HUES48 (cell line): ENCODE data around the gene PER3.
"Not testable (repeated sequence)": the region's sequence is repeated elsewhere in the genome, so short reads cannot be mapped to it uniquely, and the experiment has no call there.

ENCODE experiments used
- H3K27ac ChIP-seq: one replicate; pipeline ENCODE4 v1.7.0; 2013; ENCODE audit warnings: low read depth, low read length, inconsistent platforms
- H3K27me3 ChIP-seq: 2 replicates; pipeline ENCODE4 v1.6.1; 2013; ENCODE audit warnings: mild to moderate bottlenecking, low read length; ENCODE audit not compliant: control insufficient read depth, insufficient read depth
- H3K36me3 ChIP-seq: 2 replicates; pipeline ENCODE4 v1.6.1; 2013; ENCODE audit warnings: low read length; ENCODE audit not compliant: control insufficient read depth, insufficient read depth
- H3K4me1 ChIP-seq: 2 replicates; pipeline ENCODE4 v1.6.1; 2013; ENCODE audit warnings: mild to moderate bottlenecking, low read length; ENCODE audit not compliant: control insufficient read depth, insufficient read depth
- H3K4me3 ChIP-seq: 2 replicates; pipeline ENCODE4 v1.5.1; 2013; ENCODE audit warnings: mild to moderate bottlenecking, low read depth, low read length
- H3K9ac ChIP-seq: 2 replicates; pipeline ENCODE4 v1.6.1; 2013; ENCODE audit warnings: mild to moderate bottlenecking, low read depth, low read length, moderate library complexity
- H3K9me3 ChIP-seq: 2 replicates; pipeline ENCODE4 v1.6.1; 2013; ENCODE audit warnings: low read length; ENCODE audit not compliant: control insufficient read depth, insufficient read depth

Gene PER3

GRCh38 chr1:7780976-7781375, 3.1 kb upstream of the PER3 start:
- no peak overlapping the region for H3K4me3 ChIP-seq
- H3K9me3 ChIP-seq = no peaks in the 10 kb centered on the region
- peaks cover 12% of the 10 kb centered on the region for H3K27me3 ChIP-seq
- no peak overlapping the region for H3K27ac ChIP-seq
- peaks cover 42% of the 10 kb centered on the region for H3K36me3 ChIP-seq
- no peak overlapping the region for H3K9ac ChIP-seq
- no peaks in the 10 kb centered on the region for H3K4me1 ChIP-seq

- Histone ChIP-seq H3K27ac (no peak overlapping the region), H3K27me3 (peaks cover 12% of the 10 kb centered on the region), H3K9ac (no peak overlapping the region), H3K36me3 (peaks cover 45% of the 10 kb centered on the region), H3K4me3 (no peak overlapping the region), H3K9me3 (no peaks in the 10 kb centered on the region), H3K4me1 (no peaks in the 10 kb centered on the region)
Measured at GRCh38 chr1:7781501-7781900, 2.6 kb upstream of the PER3 start.

GRCh38 chr1:7781923-7782495, 2.1 kb upstream of the PER3 start:
- Histone ChIP-seq H3K9ac (no peak overlapping the region), H3K27ac (no peak overlapping the region), H3K27me3 (peaks cover 12% of the 10 kb centered on the region), H3K9me3 (no peaks in the 10 kb centered on the region), H3K4me3 (no peak overlapping the region), H3K4me1 (no peaks in the 10 kb centered on the region), H3K36me3 (peaks cover 49% of the 10 kb centered on the region)

DNA sequence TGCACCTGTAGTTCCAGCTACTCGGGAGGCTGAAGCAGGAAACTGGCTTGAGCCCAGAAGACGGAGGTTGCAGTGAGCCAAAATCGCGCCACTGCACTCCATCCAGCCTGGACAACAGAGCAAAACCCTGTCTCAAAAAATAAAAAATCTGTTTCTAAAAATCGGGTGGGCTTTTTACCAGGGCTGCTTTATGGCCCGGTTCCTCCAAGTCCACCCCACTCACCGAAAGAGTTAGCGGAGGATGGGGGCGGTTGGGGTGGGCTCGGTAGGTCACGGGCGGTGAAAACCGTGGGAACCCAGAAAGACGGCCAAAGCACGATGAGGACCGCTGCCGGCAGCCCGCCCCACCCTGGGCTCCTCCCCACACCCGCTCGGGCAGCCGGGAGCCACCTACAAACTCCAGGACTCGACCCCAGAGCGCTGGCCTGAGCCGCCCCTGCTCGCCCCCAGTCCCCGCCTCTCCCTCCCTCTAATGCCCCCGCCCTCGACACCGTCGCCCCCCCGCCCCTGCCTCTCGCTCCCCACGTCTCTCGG, 846 bp upstream of the PER3 start:
- Histone ChIP-seq H3K27ac (no peak overlapping the region), H3K27me3 (peaks cover 12% of the 10 kb centered on the region), H3K4me3 (peak overlapping the region; percentile 53), H3K9me3 (no peaks in the 10 kb centered on the region), H3K9ac (no peak overlapping the region), H3K36me3 (peaks cover 42% of the 10 kb centered on the region), H3K4me1 (no peaks in the 10 kb centered on the region)

- Histone ChIP-seq H3K36me3 (peaks cover 39% of the 10 kb centered on the region), H3K4me3 (peak overlapping the region; percentile 43; the same call in 1 of the 2 replicates), H3K4me1 (no peaks in the 10 kb centered on the region), H3K9me3 (peaks cover 6% of the 10 kb centered on the region), H3K27me3 (peaks cover 12% of the 10 kb centered on the region), H3K9ac (no peak overlapping the region), H3K27ac (no peak overlapping the region)
Measured at GRCh38 chr1:7784492-7785071, 491 bp downstream of the PER3 start.

- Histone ChIP-seq H3K9ac (no peak overlapping the region), H3K27ac (no peak overlapping the region), H3K9me3 (peaks cover 11% of the 10 kb centered on the region), H3K36me3 (peaks cover 39% of the 10 kb centered on the region), H3K4me3 (no peak overlapping the region), H3K27me3 (peaks cover 12% of the 10 kb centered on the region), H3K4me1 (no peaks in the 10 kb centered on the region)
Measured at GRCh38 chr1:7785108-7785507, 1.0 kb downstream of the PER3 start.

- peaks cover 27% of the 10 kb centered on the region for H3K9me3 ChIP-seq
- no peak overlapping the region for H3K9ac ChIP-seq
- H3K36me3 ChIP-seq = peaks cover 35% of the 10 kb centered on the region
- H3K4me3 ChIP-seq = no peak overlapping the region
- H3K4me1 ChIP-seq = no peaks in the 10 kb centered on the region
- H3K27me3 ChIP-seq = peaks cover 12% of the 10 kb centered on the region
- no peak overlapping the region for H3K27ac ChIP-seq
Measured at GRCh38 chr1:7786795-7787194, 2.7 kb downstream of the PER3 start.

GRCh38 chr1:7789828-7790227, 5.7 kb downstream of the PER3 start:
- H3K9me3 ChIP-seq = peaks cover 31% of the 10 kb centered on the region
- peaks cover 7% of the 10 kb centered on the region for H3K27me3 ChIP-seq
- peaks cover 42% of the 10 kb centered on the region for H3K36me3 ChIP-seq
- H3K4me1 ChIP-seq = no peaks in the 10 kb centered on the region
- H3K9ac ChIP-seq = no peak overlapping the region
- no peak overlapping the region for H3K27ac ChIP-seq
- H3K4me3 ChIP-seq = no peak overlapping the region

GRCh38 chr1:7791027-7791426, 6.9 kb downstream of the PER3 start:
- not testable (repeated sequence) for H3K4me1 ChIP-seq, H3K4me3 ChIP-seq, H3K9ac ChIP-seq, H3K27ac ChIP-seq, H3K27me3 ChIP-seq
- Histone ChIP-seq H3K36me3 (peaks cover 38% of the 10 kb centered on the region), H3K9me3 (peaks cover 31% of the 10 kb centered on the region)

DNA sequence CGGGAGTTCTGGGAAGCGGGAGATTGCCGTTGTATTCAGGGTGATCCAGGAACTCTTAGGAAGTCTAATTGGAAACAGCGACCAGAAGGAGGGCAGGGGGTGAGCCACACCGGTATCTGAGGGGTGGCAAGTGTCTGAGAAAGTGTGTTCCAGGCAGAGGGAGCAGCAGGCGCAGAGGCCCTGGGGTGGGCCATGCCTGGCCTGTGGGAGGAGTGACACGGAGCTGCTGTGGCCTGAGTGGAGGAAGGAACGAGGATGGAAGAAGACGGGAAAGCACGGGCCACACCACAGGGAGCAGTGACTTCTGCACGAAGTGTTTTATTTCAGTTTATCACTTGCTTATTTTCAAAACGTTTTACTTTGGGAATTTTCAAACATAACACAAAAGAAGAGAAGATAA, 11.3 kb downstream of the PER3 start:
- Histone ChIP-seq H3K9ac (no peak overlapping the region), H3K27ac (no peak overlapping the region)

GRCh38 chr1:7805460-7805859, 21.4 kb downstream of the PER3 start:
- H3K9me3 ChIP-seq = no peaks in the 10 kb centered on the region
- H3K9ac ChIP-seq = no peak overlapping the region
- no peak overlapping the region for H3K27ac ChIP-seq
- H3K27me3 ChIP-seq = no peaks in the 10 kb centered on the region
- no peak overlapping the region for H3K4me3 ChIP-seq
- H3K4me1 ChIP-seq = peaks cover 8% of the 10 kb centered on the region; the same call in 1 of the 2 replicates
- peaks cover 28% of the 10 kb centered on the region for H3K36me3 ChIP-seq

More for the DNA sequence above, 11.3 kb downstream of the PER3 start:
- peaks cover 11% of the 10 kb centered on the region; the same call in 1 of the 2 replicates for H3K36me3 ChIP-seq
- H3K9me3 ChIP-seq = peaks cover 17% of the 10 kb centered on the region
- H3K27me3 ChIP-seq = no peaks in the 10 kb centered on the region
- no peak overlapping the region for H3K4me3 ChIP-seq
- no peaks in the 10 kb centered on the region for H3K4me1 ChIP-seq
